Activated CD4-positive, alpha-beta T cell treated with anti-CD3 and anti-CD28 coated beads, Interleukin-2, amount 10 ng/mL, durations not matched to agents 24 days and 14 days (primary cell): ENCODE measurements around the gene LNX2. TPM values are rescaled to one million over a fixed set of nuclear protein-coding genes. Genes with fewer than 3 reads are reported as not detected.

ENCODE experiments used
- DNase-seq: peaks from one replicate; pipeline ENCODE4 v3.0.0; 2022
- H3K27ac Mint-ChIP-seq: one replicate; pipeline ENCODE4 v1.8.0; 2022; ENCODE audit warnings: mild to moderate bottlenecking, mixed read lengths
- H3K27me3 Mint-ChIP-seq: one replicate; pipeline ENCODE4 v1.8.0; 2022; ENCODE audit warnings: mixed read lengths
- H3K36me3 Mint-ChIP-seq: one replicate; pipeline ENCODE4 v1.8.0; 2022; ENCODE audit warnings: low read depth, mild to moderate bottlenecking, mixed read lengths
- H3K4me1 Mint-ChIP-seq: one replicate; pipeline ENCODE4 v1.8.0; 2021; ENCODE audit warnings: mixed read lengths
- H3K4me3 Mint-ChIP-seq: one replicate; pipeline ENCODE4 v1.8.0; 2022; ENCODE audit warnings: mild to moderate bottlenecking, moderate library complexity, mixed read lengths
- H3K9me3 Mint-ChIP-seq: one replicate; pipeline ENCODE4 v1.8.0; 2021; ENCODE audit warnings: mixed read lengths
- intact Hi-C: fragments of 100-400 bp; cut with micrococcal nuclease; formaldehyde crosslinking; loops from one replicate; pipeline ENCODE4 v1.15.1; 2023
- total RNA-seq: library from RNA; stranded (reverse); gene quantifications from 2 replicates; pipeline ENCODE4 v1.2.3, GENCODE V29; 2022

LNX2 gene
- total RNA-seq, 1 donor from 2014 or later, result 4.1 TPM

- Mint-ChIP-seq H3K4me1 (peaks cover 26% of the 10 kb centered on the region), H3K27me3 (no peaks in the 10 kb centered on the region), H3K27ac (no peak overlapping the region), H3K36me3 (peaks cover 16% of the 10 kb centered on the region), H3K9me3 (no peaks in the 10 kb centered on the region), H3K4me3 (peak overlapping the region; percentile 11)
- intact Hi-C loops, result no loop called here
- DNase-seq, result no peak
These were observed 2.4 kb downstream of the LNX2 start for GRCh38 chr13:27617881-27618321.

- no peak overlapping the region for H3K4me3 Mint-ChIP-seq
- no peaks in the 10 kb centered on the region for H3K27me3 Mint-ChIP-seq
- intact Hi-C loops, result no loop called here
- peaks cover 20% of the 10 kb centered on the region for H3K4me1 Mint-ChIP-seq
- DNase-seq, result no peak
- H3K27ac Mint-ChIP-seq, result no peak overlapping the region
- no peaks in the 10 kb centered on the region for H3K9me3 Mint-ChIP-seq
- peaks cover 11% of the 10 kb centered on the region for H3K36me3 Mint-ChIP-seq
These were observed 6.7 kb downstream of the LNX2 start for GRCh38 chr13:27613628-27614027.

- Mint-ChIP-seq H3K9me3 (no peaks in the 10 kb centered on the region), H3K36me3 (peaks cover under 1% of the 10 kb centered on the region), H3K27ac (no peak overlapping the region), H3K27me3 (no peaks in the 10 kb centered on the region), H3K4me1 (peaks cover 8% of the 10 kb centered on the region), H3K4me3 (no peak overlapping the region)
- intact Hi-C loops, result no loop called here
- DNase-seq, result no peak
These were observed 13.2 kb downstream of the LNX2 start for GRCh38 chr13:27607125-27607524.

- intact Hi-C loops, result no loop called here
- Mint-ChIP-seq H3K4me3 (no peak overlapping the region), H3K27me3 (no peaks in the 10 kb centered on the region), H3K27ac (no peak overlapping the region), H3K4me1 (peaks cover 2% of the 10 kb centered on the region), H3K9me3 (no peaks in the 10 kb centered on the region), H3K36me3 (no peaks in the 10 kb centered on the region)
- no peak for DNase-seq
These were observed 14.6 kb downstream of the LNX2 start for GRCh38 chr13:27605610-27606200.

- no peaks in the 10 kb centered on the region for H3K36me3 Mint-ChIP-seq
- peaks cover 2% of the 10 kb centered on the region for H3K4me1 Mint-ChIP-seq
- no peak overlapping the region for H3K4me3 Mint-ChIP-seq
- H3K27ac Mint-ChIP-seq, result no peak overlapping the region
- intact Hi-C loops, result no loop called here
- no peaks in the 10 kb centered on the region for H3K27me3 Mint-ChIP-seq
- no peaks in the 10 kb centered on the region for H3K9me3 Mint-ChIP-seq
- no peak for DNase-seq
These were observed 15.2 kb downstream of the LNX2 start for GRCh38 chr13:27605099-27605498.

GRCh38 chr13:27601803-27602202 is 18.5 kb downstream of the LNX2 start:
- Mint-ChIP-seq H3K4me3 (no peak overlapping the region), H3K9me3 (no peaks in the 10 kb centered on the region), H3K27me3 (no peaks in the 10 kb centered on the region), H3K27ac (no peak overlapping the region), H3K36me3 (no peaks in the 10 kb centered on the region), H3K4me1 (no peaks in the 10 kb centered on the region)
- intact Hi-C loops, result no loop called here
- DNase-seq, result no peak

- DNase-seq, result no peak
- no peaks in the 10 kb centered on the region for H3K36me3 Mint-ChIP-seq
- no peaks in the 10 kb centered on the region for H3K9me3 Mint-ChIP-seq
- no peaks in the 10 kb centered on the region for H3K4me1 Mint-ChIP-seq
- H3K27me3 Mint-ChIP-seq, result no peaks in the 10 kb centered on the region
- H3K27ac Mint-ChIP-seq, result no peak overlapping the region
- intact Hi-C loops, result no loop called here
- H3K4me3 Mint-ChIP-seq, result no peak overlapping the region
These were observed 19.1 kb downstream of the LNX2 start for GRCh38 chr13:27601208-27601607.

- Mint-ChIP-seq H3K9me3 (no peaks in the 10 kb centered on the region), H3K27me3 (no peaks in the 10 kb centered on the region), H3K4me1 (no peaks in the 10 kb centered on the region), H3K4me3 (no peak overlapping the region), H3K27ac (no peak overlapping the region), H3K36me3 (no peaks in the 10 kb centered on the region)
- intact Hi-C loops, result no loop called here
- no peak for DNase-seq
These were observed 19.6 kb downstream of the LNX2 start for GRCh38 chr13:27600711-27601110.

- no peaks in the 10 kb centered on the region for H3K36me3 Mint-ChIP-seq
- H3K9me3 Mint-ChIP-seq, result no peaks in the 10 kb centered on the region
- no peak for DNase-seq
- H3K27ac Mint-ChIP-seq, result no peak overlapping the region
- H3K27me3 Mint-ChIP-seq, result no peaks in the 10 kb centered on the region
- no peaks in the 10 kb centered on the region for H3K4me1 Mint-ChIP-seq
- H3K4me3 Mint-ChIP-seq, result no peak overlapping the region
- intact Hi-C loops, result no loop called here
These were observed 20.3 kb downstream of the LNX2 start for GRCh38 chr13:27599845-27600553.

GRCh38 chr13:27599096-27599495 is 21.2 kb downstream of the LNX2 start:
- intact Hi-C loops, result no loop called here
- H3K9me3 Mint-ChIP-seq, result no peaks in the 10 kb centered on the region
- DNase-seq, result no peak
- H3K27ac Mint-ChIP-seq, result no peak overlapping the region
- no peak overlapping the region for H3K4me3 Mint-ChIP-seq
- H3K27me3 Mint-ChIP-seq, result no peaks in the 10 kb centered on the region
- H3K36me3 Mint-ChIP-seq, result no peaks in the 10 kb centered on the region
- no peaks in the 10 kb centered on the region for H3K4me1 Mint-ChIP-seq

GRCh38 chr13:27595055-27595811 is 25.1 kb downstream of the LNX2 start:
- H3K36me3 Mint-ChIP-seq, result no peaks in the 10 kb centered on the region
- intact Hi-C loops, result no loop called here
- no peak overlapping the region for H3K4me3 Mint-ChIP-seq
- no peak for DNase-seq
- H3K27me3 Mint-ChIP-seq, result no peaks in the 10 kb centered on the region
- H3K27ac Mint-ChIP-seq, result no peak overlapping the region
- no peaks in the 10 kb centered on the region for H3K4me1 Mint-ChIP-seq
- no peaks in the 10 kb centered on the region for H3K9me3 Mint-ChIP-seq

- intact Hi-C loops, result no loop called here
- no peaks in the 10 kb centered on the region for H3K9me3 Mint-ChIP-seq
These were observed 27.1 kb downstream of the LNX2 start for GRCh38 chr13:27593267-27593666.

GRCh38 chr13:27592865-27593264 is 27.5 kb downstream of the LNX2 start:
- no peak for DNase-seq
- intact Hi-C loops, result no loop called here
- H3K9me3 Mint-ChIP-seq, result no peaks in the 10 kb centered on the region
- H3K27me3 Mint-ChIP-seq, result no peaks in the 10 kb centered on the region
- H3K4me1 Mint-ChIP-seq, result no peaks in the 10 kb centered on the region
- H3K36me3 Mint-ChIP-seq, result no peaks in the 10 kb centered on the region
- H3K27ac Mint-ChIP-seq, result no peak overlapping the region
- H3K4me3 Mint-ChIP-seq, result no peak overlapping the region

More at GRCh38 chr13:27593267-27593666, 27.1 kb downstream of the LNX2 start:
- Mint-ChIP-seq H3K27ac (no peak overlapping the region), H3K36me3 (no peaks in the 10 kb centered on the region), H3K27me3 (no peaks in the 10 kb centered on the region), H3K4me3 (no peak overlapping the region), H3K4me1 (no peaks in the 10 kb centered on the region)
- no peak for DNase-seq

GRCh38 chr13:27588405-27588804 is 31.9 kb downstream of the LNX2 start:
- H3K36me3 Mint-ChIP-seq, result peaks cover 1% of the 10 kb centered on the region
- no peaks in the 10 kb centered on the region for H3K27me3 Mint-ChIP-seq
- no peak overlapping the region for H3K27ac Mint-ChIP-seq
- no peak overlapping the region for H3K4me3 Mint-ChIP-seq
- H3K9me3 Mint-ChIP-seq, result no peaks in the 10 kb centered on the region
- peaks cover 16% of the 10 kb centered on the region for H3K4me1 Mint-ChIP-seq
- intact Hi-C loops, result no loop called here
- no peak for DNase-seq
